ENCODE data around the gene TMEM86A.

DNA sequence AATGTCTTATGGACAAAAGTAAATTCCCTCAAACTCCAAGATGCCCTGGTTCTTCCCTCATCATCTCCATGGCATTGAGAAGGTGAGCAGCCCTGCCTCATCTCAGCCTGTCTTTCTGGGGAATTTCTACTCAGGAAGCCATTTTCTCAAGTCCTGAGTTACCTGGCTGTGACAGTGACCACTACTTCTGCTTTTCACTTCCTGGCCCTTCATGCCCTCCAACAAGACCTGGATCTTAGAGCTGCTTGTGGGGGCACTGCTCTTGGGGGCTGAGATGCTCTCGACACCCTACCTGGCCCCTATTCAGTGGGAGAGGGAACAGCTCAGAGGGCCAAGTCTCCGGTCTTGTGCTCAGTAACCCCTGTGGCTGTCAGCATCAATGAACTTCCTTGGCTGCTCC lies 32.9 kb downstream of the TMEM86A start:
- TF ChIP-seq CTCF (conservative IDR thresholded peaks at IDR 0.05; ENCODE audit: low read length), result no peak
- no peak for TF ChIP-seq EZH2phosphoT487 (IDR thresholded peaks at IDR 0.05; ENCODE audit: borderline replicate concordance, low read depth, low read length)

Measured in OCI-LY7 (cell line).